ENCODE data around the gene WWTR1. TPM values are rescaled to one million over a fixed set of nuclear protein-coding genes. Genes with fewer than 3 reads are reported as not detected.

WWTR1 gene
- total RNA-seq, 1 donor from 2014 or later, result 39.1 TPM

GRCh38 chr3:149572796-149573414 is 84.9 kb downstream of the WWTR1 start:
- peaks cover 86% of the 10 kb centered on the region for H3K4me1 ChIP-seq
- no peak for DNase-seq
- intact Hi-C loops (cut with micrococcal nuclease), result loop anchor here (10.0 kb wide), 1 partner anchor 82 kb away; the partner anchor contains the start of gene WWTR1

GRCh38 chr3:149571381-149571780 is 86.4 kb downstream of the WWTR1 start:
- Histone ChIP-seq H3K4me3 (no peak overlapping the region), H3K9me3 (replicated peaks) (no peaks in the 10 kb centered on the region), H3K27me3 (ENCODE audit: low read depth) (no peaks in the 10 kb centered on the region), H3K36me3 (peaks cover 16% of the 10 kb centered on the region), H3K27ac (replicated peaks) (peak overlapping the region; percentile 27), H3K4me1 (peaks cover 86% of the 10 kb centered on the region)
- TF ChIP-seq CTCF (IDR thresholded peaks at IDR 0.05; ENCODE audit: borderline replicate concordance), result no peak
- no peak for DNase-seq
- intact Hi-C loops (cut with micrococcal nuclease), result loop anchor here (10.0 kb wide), 1 partner anchor 83 kb away; the partner anchor contains the start of gene WWTR1

More at GRCh38 chr3:149572796-149573414, 84.9 kb downstream of the WWTR1 start:
- Histone ChIP-seq H3K27ac (replicated peaks) (peak overlapping the region; percentile 79), H3K27me3 (ENCODE audit: low read depth) (no peaks in the 10 kb centered on the region), H3K9me3 (replicated peaks) (no peaks in the 10 kb centered on the region), H3K36me3 (peaks cover 16% of the 10 kb centered on the region), H3K4me3 (no peak overlapping the region)
- no peak for TF ChIP-seq CTCF (IDR thresholded peaks at IDR 0.05; ENCODE audit: borderline replicate concordance)

- no peak for TF ChIP-seq CTCF (IDR thresholded peaks at IDR 0.05; ENCODE audit: borderline replicate concordance)
- no peak for DNase-seq
- Histone ChIP-seq H3K27ac (replicated peaks) (no peak overlapping the region), H3K36me3 (peaks cover 16% of the 10 kb centered on the region), H3K4me3 (no peak overlapping the region), H3K4me1 (peaks cover 75% of the 10 kb centered on the region), H3K27me3 (ENCODE audit: low read depth) (no peaks in the 10 kb centered on the region), H3K9me3 (replicated peaks) (no peaks in the 10 kb centered on the region)
- intact Hi-C loops (cut with micrococcal nuclease), result loop anchor here (10.0 kb wide), 1 partner anchor 85 kb away; the partner anchor contains the start of gene WWTR1
These were observed 87.8 kb downstream of the WWTR1 start for GRCh38 chr3:149570016-149570415.

GRCh38 chr3:149567381-149567780 is 90.4 kb downstream of the WWTR1 start:
- H3K27me3 ChIP-seq (ENCODE audit: low read depth), result no peaks in the 10 kb centered on the region
- peaks cover 58% of the 10 kb centered on the region for H3K4me1 ChIP-seq
- no peak for DNase-seq
- intact Hi-C loops (cut with micrococcal nuclease), result no loop called here
- no peak for TF ChIP-seq CTCF (IDR thresholded peaks at IDR 0.05; ENCODE audit: borderline replicate concordance)
- H3K27ac ChIP-seq (replicated peaks), result peak overlapping the region; percentile 21
- H3K9me3 ChIP-seq (replicated peaks), result no peaks in the 10 kb centered on the region
- peaks cover 14% of the 10 kb centered on the region for H3K36me3 ChIP-seq
- H3K4me3 ChIP-seq, result no peak overlapping the region

- Histone ChIP-seq H3K27me3 (ENCODE audit: low read depth) (no peaks in the 10 kb centered on the region), H3K36me3 (peaks cover 4% of the 10 kb centered on the region), H3K27ac (replicated peaks) (peak overlapping the region; percentile 32), H3K4me1 (peaks cover 55% of the 10 kb centered on the region), H3K9me3 (replicated peaks) (no peaks in the 10 kb centered on the region), H3K4me3 (no peak overlapping the region)
- no peak for TF ChIP-seq CTCF (IDR thresholded peaks at IDR 0.05; ENCODE audit: borderline replicate concordance)
- DNase-seq, result no peak
- intact Hi-C loops (cut with micrococcal nuclease), result no loop called here
These were observed 91.4 kb downstream of the WWTR1 start for GRCh38 chr3:149566292-149566975.
